Measurements from ENCODE around the gene SORCS2.
A peak's percentile ranks its signal among the peaks of the same experiment; 100 is the strongest.

Gene SORCS2

DNA sequence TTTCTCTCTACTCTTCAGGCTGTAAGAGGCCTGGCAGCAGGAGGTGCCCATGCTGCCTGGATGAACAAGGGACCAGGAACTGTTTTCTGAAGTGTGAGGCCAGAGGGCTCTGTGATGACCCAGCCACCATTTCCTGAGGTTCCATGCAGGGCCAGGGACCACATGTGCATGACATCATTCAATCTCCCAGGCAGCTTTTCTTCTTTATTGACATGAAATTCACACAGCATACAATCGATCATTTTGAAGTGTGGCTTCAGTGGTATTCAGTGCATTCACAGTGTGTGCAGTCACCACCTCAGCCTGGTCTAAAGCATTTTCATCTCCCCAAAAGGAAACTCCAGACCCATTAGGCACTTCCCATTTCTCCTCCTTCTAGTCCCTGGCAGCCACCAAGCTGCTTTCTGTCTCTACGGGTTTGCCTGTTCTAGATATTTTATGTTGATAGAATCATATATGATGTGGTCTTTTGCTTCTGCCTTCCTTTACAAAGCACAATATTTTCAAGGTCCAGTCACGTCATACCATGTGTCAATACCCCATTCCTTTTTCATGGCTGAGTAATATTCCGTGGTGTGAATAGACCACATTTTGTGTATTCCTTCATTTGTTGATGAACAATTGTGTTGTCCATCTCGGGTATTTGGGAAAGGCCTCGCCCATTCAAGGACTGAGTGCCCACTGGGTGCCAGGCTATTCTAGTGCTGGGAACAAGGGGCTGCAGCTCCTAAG is 149.3 kb downstream of the SORCS2 start:
- no peak for DNase-seq

DNA sequence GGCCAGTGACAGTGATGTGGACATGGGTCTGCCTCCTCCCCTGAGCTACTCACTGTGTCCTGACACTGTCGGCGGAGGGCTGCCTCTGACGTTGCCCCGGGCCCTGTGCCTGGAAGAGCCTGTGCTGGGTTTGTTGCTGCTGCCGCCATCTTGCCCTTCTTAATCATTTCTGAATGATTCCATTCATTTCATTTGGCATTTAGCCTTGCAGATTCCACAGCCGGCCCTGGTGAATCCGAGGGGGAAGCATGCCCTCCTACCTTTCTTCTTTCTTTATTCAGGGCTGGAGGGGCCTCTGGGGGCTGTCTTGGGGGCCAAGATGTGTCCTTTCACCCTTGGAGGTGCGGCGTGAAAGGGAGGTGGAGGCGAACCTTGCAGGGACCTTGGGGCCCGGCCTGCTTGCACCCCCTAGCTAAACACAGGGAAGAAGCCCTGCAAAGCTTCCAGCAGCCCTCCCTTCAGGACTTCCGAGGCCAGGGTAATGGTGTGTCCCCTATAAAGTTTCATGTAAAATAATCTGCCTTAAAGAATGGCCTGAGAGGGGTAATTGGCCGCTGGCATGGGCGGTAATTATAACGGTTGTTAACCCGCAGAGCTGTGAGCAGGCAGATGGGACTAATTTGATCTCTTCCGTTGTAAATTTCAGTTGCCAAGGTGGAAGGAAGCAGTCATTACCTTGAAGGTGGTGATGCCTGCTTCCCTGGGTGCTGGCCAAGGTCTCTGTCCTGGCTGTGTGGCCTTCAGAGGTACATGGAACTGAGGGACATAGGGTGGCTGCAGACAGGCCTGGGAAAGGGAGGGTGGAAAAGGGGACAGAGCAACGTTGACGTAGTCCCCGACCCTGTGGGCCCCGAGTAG is 150.1 kb downstream of the SORCS2 start:
- no peak for DNase-seq

DNA sequence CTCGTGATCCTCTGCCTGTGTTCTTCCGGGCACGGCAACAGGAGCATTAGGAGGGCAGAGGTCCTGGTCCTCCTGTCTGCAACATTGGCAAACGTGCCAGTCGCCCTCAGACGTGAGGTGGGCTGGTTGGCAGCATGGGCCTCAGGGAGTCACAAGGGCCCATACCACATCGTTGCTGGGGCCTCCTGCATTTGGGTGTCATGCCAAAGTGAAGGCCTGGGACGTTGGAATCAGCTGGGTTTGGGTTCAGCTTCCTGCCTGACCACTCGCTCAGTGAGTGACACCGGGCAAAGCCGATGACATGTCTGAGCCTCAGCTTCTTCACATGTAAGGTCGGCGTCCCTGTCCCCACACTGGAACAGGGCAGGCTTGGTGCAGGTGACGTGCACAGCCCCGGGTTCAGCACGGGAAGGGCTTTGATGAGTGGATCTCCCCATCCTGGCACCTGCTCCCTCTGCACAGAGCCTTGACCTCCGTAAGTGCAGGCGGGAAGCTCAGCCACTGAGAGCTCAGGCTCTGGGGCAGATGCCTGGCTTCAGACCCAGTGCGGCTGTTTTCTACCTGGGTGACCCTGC is 150.8 kb downstream of the SORCS2 start:
- no peak for DNase-seq

DNA sequence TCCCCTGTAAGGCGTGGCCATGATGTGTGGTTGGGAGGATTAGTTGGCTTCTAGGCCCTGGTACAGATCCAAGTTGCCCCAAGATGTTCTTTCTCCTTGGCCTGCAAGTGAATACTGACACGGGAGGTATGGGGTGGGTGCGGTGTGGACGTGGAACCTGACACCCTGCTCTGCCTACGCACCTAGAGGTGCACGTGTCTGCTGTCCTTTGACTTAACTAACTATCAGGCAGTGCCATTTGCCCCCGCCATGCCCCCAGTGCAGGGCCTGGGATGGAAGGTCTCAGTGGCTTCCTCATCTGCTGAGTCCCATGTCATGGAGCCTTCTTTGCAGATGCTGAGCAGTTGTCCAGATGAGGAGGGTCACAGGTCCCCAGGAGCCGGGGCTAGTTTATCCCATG is 151.6 kb downstream of the SORCS2 start:
- no peak for DNase-seq

DNA sequence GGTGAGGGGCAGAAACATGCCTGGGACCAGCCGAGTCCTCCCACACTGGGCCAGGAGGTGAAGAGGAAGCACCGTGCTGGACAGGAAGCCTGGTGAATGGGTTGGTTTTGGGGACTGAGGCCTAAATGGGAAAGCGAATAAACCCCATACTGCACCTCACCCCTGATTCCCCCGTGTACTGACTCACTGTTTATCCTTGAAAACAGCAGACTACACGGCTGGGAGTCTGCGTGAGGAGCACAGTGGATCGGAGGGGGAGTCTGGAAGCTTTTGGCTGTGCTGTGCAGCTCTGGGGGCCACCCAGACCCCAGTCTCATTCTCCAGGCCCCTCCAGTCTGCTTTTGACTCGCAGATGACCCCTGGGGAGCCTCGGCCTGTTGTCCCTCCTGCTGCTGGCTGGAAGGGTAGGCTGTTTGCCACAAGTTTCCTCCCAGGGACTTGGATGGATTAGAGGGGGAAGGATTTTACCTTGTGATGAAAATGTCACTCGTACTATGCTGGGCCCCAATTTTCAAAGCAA is 152.4 kb downstream of the SORCS2 start:
- no peak for DNase-seq

DNA sequence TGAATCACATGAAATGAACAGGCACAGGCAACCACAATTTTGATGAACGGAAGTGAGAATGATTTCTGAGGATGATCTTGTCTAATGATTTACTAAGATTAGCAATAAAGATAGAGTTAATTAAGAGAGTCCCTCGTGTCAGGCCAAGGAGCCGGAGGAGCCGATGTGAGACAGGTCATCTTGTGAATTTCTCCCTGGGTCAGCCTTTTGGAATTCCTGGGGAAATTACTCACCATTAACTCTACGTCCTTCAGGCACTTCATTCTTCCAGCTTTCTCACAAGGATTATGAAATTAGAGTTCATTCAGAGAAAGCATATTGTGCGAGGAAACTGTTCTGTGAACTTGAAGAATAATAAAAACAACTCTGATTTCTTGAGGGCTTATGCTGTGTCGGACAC is 155.6 kb downstream of the SORCS2 start:
- no peak for DNase-seq

DNA sequence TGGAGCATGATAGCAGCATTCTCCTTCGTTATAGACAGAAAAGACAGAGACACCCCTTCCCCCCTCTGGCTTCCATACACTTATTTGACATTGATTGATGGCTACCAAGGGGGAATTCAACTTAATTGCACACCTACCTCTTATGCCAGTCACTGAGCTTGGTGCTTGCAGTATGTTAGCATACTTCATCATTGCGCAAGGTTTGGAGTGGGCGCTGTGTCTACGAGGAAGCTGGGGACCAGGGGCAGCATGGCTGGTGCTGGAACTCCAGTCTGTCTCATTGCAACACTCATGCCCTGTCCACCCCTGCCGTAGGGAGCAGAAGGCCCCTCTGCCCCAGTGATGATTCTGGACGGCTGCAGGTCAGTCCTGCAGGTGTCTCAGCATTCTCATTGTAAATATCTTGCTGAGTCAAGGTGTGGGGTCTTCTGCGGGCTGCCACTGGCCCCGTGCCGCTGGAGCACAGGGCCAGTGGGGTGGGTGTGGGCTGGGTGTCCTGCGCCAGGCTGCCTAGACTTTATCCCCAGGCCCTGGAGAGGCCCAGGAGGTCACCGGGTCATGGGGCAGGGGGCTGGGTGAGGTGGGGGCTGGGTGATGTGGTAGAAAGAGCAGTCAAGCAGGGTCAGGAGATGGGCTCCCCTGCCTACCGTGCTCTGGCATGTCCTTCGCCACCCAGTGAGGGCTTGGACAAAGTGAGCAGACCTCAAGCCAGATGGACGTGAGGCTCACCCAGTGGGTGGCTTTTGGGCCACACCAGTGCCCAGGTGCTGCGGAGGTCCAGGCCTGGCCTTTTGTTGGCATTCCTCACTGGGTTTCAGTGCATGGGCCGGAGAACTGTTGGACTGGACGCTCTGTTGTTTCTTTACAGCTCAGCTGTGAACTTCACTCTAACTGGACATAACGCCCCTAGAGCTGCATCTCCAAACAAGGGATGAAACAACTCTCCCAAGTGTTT is 156.9 kb downstream of the SORCS2 start:
- DNase-seq = no peak

DNA sequence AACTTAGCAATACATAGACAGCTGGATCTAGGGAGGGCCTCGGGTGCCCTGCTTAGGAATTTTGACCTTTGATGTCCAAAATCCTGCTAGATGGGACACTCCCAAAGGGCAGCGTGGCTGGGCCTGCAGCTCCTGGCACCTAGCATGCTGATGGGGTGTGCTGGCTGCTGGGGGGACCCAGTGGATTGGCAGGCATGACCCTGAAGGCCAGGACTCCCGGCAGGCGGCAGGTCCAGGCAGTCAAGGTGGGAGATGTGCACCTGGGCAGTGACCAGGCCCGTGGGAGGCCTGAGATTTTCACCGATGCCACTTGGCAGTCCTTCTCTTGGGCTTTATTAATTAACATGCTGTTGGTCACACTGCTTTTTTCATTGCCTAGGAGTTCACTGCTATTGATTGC is 158.1 kb downstream of the SORCS2 start:
- DNase-seq = no peak

DNA sequence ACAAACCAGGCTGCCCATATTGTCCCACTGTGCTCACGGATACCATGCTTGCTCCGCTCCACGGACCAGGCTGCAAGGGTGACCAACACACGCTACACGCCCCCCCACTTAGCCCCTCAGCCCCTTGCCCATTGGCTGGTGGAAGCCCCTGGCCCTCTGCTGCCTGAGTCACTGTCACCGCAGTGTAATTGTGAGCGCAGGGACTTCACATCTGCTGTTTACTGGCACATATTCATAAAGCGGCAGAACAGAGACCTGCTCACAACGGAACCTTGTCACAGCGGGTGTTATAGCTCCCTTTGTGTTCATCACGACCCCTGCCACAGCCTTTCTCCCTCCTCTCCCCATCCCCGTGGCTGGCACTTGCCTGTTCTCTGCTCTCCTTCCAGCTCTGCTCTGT is 158.7 kb downstream of the SORCS2 start:
- DNase-seq = no peak

DNA sequence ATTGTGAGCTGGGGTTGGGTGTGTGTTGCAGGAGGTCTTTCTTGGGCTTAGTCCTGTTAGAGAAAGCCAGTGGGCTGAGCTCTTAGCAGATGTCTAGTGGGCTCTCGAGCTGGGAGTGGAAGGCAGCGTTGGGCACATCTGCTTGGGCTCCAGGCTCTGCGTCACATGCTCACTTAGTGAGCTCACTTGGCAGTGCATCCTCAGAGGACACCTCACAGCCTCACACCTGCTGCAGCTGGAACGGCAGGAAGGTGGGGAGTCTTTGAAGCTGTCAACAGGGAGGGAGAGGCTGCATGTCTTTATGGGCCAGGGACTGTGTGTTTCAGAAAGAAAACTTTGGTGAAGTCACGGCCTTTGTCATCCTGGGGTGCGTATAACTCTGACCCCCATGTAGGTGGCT is 160.1 kb downstream of the SORCS2 start:
- DNase-seq = peak; percentile 26

DNA sequence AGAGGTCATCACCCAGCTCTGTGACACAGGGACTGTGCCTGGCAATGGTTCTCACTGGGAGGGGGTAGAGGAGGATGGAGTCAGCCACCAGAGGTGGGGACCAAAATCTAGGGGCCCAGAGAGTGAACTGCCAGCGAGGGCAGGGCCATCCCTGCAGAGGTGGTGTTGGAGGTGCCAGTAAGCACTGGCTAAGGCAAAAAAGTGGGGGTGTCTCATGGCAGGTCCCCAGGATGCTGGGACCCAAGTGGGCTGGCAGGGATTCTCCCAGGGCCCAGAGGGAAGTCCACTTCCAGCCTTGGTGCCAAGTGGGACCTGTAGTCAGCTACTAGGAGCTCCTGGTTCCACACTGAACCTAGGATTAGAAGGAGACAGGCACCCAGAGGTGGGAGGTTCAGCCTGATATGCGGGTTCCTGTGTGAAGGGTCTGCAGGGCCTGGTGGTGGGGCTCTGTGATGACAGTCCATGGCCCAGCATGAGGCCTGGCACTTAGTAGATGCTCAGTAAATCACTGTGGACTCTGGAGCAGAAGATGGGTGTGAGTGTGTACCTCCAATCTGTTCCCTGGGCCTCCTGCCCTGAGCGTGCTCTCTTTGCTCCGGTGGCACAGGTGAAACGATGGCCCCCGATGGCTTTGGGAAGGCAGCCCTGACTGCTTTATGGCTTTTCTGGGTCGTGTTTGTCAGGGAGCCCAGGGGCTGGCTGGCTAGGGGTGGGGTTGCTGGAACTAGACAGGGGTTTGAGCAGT is 160.9 kb downstream of the SORCS2 start:
- DNase-seq = no peak

DNA sequence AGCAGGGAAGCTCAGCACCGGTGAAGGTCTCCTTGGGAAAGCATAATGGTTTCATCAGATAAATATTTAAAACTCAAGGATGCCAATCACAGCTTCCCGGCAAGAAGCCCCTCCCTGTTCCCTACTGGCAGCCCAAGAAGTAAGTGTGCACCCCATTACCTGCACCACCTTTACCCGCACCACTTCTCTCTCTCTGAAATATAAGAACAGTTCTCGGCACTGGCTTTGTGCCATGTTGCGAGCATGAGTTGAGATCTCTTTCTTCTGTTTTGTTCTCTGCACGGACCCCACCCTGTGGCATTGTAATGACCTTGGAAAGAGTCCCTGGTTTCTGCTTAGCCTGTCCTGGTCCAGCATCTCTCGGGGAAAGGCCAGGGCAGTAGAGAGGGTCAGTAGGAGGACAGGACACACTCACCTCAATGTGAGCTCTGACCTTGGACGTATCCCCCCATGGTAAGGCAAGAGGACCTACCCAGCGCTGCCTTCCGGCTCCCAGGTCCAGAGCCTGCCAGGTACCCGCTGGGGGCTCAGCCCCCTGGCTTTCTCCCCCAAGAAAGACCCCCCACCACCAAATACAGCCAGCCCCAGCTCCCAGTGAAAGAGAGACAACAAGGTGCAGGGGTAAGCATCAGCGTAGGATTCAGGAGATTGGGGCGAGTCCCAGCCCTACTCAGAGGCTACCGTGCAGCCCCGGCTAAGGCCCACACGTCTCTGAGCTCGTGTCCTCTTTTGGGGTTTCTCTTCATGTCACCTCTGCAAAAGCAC is 161.7 kb downstream of the SORCS2 start:
- DNase-seq = no peak

DNA sequence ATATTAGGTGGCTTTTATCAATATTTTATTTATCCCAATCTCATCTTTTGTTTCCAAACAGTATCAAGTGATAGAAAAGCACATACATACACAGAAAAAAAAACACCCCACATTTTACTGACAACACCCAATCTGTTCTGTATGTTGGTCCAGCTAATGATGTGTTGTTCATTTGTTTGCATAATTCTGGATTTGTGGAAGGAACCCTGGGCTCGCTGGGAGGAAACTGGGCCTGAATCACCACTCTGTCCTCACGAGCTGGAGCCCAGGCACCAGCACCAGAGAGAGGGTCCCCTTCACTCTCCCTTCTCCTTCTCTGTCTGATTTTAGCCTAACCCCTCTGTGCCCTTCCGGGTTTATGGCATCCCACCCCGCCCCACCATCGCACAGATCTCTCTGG is 162.6 kb downstream of the SORCS2 start:
- DNase-seq = no peak

DNA sequence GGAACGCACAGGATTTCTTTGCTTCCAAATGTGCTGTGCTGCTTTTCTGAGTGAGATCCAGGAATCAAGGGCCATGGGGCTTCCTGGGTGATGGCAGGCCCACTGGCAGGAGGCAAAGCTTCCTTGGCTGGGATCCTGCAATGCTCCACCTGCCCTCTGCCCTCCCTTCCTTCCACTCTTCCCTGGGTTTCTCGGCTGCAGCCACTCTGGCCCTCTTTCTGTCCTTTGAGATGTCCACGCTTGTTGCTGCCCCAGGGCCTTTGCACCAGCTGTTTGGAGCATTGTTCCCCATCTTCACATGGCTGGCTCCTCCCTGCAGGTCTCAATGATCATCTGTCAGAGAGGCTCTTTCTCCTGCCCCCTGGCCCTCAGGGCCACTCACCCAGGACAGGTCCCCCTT is 163.5 kb downstream of the SORCS2 start:
- no peak for DNase-seq

DNA sequence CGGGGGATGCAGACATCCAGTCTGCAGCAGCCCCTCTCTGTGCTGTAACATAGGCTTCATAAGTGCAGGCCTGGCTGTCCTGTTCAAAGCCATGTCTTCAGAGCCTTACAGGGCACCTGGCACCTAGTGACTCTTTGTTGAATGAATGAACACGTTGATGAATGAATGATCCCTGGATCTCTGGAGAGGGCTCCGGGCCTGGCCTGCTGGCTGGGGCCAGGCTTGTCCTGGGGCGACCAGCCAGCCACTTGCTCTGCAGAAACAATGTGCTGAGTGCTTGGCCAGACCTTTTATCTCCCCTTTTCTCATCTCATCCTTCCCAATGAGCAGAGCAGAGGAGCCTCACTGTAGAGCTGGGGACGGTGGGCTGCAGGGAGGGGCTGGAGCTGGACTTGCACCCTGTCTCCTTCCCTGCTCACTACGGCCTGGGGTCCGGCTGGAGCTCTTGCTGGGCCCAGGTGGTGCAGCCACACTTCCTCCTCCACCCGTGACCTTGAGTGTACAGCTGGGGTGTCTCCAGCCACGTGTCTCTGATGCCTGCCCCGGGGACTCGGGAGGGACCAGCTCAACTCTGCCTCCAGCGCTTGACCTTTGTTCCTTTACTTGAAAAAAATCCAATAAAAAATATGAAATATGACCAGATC is 164.5 kb downstream of the SORCS2 start:
- no peak for DNase-seq

DNA sequence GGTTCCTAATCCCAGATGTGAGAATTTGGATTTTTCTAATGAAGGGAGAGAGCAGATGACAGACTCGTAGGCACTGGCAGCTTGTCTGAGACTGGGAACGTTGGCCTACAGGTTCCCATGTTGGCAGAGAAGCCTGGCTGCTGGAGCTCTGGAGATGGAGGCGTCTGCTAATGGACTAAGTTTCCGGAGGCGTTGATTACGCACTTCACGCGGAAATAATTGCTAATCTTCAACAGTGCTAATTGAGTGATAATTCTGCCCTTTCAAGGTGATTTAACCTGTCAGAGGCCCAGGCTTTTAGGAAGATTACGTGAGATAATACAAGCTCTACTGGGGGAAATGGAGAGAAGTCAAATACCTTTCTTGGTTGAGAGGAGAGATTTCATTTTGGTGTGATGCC is 165.0 kb downstream of the SORCS2 start:
- peak; percentile 14 for DNase-seq

DNA sequence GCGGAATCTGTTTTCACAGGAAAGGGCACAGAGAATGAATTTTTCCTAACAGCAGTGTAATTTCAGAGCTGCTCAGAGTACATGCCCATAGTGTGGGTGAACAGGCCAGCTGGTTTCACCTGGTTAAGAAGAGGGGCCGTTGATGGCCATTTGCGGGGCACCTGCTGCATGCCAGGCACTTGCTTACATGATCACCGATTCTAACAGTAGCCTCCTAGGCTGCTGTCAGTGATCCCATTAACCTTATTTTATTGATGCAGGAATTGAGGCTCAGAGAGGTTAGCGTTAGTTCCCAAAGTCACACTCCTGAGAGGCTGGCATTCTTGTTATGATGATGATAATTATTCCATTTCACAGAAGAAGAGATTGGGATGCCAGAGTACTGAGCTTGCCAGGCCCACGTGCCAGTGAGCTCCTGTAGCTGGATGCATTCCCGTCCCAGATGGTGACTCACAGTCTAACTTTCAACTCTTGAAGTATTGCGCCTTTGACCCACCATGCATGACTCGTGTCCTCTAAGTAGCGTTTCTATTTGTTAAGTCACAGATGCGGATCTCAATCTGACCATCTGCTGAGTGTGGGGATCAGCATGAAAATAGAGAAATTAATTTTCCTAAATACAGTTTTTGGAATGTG is 165.9 kb downstream of the SORCS2 start:
- peak; percentile 53 for DNase-seq

DNA sequence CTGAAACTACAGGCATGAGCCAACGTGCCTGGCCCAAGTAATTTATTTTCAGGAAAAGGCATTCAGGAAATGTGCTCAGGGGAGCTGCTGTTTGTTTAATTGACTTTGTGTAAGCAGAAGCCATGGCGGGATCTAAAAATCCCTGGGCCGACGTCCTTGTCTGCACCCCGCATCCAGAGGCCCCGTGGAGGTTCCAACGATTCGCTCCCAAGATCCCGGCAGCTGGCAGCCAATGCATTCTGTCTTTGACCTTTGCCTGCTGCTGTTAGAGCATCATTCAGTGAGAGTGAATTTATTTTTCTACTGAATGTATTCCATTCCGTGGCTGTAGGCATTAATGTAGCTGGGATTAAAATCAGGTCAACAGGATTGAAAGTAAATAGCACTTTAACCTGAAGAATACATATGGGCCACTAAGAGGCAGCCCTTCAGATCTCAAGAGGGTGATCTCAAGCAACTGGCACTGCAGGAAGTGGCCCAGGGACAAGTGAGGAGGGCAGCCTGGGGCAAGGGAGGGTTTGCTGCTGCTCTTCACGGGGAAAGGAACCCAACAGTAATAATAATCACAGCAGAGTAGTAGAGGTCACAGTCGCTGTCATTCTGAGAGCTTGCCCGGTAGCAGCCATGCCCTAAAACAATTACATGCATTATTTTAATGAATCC is 167.2 kb downstream of the SORCS2 start:
- peak; percentile 4 for DNase-seq

DNA sequence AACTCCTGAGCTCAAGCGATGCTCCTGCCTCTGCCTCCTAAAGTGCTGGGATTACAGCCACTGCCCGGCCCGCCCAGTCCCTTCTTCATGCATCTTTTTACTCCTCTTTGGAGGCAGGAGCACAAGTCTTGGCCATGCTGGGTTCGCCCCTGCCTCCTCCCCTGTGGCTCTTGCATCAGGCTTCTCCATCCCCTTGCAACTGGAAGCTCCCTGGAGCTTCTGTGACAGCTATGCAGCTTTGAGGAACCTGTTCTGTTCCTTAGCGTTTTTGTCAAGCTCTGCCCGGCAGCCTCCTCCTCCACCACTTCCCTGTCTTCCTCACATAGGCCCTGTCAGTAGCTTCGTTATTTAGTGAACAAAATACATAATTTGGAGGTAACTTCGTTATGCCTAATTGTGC is 168.5 kb downstream of the SORCS2 start:
- no peak for DNase-seq
